HG02884 (cell line): ENCODE data around the gene KIAA0232.

Source experiments
- ATAC-seq: cut with Tn5 transposase; IDR thresholded peaks from one replicate; pipeline ENCODE4 v1.9.1; 2021; ENCODE audit warnings: mild to moderate bottlenecking, moderate library complexity; ENCODE audit not compliant: unreplicated experiment

The KIAA0232 gene, protein sequence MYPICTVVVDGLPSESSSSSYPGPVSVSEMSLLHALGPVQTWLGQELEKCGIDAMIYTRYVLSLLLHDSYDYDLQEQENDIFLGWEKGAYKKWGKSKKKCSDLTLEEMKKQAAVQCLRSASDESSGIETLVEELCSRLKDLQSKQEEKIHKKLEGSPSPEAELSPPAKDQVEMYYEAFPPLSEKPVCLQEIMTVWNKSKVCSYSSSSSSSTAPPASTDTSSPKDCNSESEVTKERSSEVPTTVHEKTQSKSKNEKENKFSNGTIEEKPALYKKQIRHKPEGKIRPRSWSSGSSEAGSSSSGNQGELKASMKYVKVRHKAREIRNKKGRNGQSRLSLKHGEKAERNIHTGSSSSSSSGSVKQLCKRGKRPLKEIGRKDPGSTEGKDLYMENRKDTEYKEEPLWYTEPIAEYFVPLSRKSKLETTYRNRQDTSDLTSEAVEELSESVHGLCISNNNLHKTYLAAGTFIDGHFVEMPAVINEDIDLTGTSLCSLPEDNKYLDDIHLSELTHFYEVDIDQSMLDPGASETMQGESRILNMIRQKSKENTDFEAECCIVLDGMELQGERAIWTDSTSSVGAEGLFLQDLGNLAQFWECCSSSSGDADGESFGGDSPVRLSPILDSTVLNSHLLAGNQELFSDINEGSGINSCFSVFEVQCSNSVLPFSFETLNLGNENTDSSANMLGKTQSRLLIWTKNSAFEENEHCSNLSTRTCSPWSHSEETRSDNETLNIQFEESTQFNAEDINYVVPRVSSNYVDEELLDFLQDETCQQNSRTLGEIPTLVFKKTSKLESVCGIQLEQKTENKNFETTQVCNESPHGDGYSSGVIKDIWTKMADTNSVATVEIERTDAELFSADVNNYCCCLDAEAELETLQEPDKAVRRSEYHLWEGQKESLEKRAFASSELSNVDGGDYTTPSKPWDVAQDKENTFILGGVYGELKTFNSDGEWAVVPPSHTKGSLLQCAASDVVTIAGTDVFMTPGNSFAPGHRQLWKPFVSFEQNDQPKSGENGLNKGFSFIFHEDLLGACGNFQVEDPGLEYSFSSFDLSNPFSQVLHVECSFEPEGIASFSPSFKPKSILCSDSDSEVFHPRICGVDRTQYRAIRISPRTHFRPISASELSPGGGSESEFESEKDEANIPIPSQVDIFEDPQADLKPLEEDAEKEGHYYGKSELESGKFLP (N-terminal part only)

DNA sequence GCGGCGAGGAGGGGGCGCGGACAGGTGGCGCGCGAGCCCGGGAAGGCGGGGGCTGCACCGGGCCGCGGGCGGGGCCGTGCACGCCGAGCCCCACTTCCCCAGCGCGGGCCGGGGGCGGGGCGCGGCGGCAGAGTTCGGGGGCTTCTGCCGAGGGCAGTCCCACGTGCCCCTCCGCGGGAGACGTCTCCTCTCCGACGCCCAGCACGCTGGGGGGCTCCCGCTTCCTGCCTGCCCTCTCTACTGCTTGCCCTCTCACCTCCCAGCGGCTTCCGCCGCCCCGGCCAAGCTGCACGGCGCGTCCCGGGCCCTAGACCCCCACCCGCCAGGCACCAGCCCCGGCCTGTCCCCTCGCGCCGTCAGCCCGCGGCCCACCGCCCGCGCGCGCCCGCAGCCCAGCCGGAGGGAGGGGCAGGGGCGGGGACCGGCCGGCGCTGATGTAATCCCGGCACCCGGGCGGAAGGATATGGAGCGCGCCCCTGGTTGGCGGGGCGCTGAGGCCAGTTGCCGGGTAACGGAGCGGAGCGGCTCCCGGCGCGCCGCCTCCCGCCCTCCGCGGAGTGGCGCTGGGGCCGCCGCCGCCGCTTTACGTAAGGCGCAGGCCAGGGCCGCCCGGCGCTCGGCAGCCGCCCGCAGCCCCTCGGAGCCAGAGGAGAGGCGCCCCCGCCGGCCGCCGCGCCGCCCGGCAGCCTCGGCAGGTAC, at the start of gene KIAA0232:
Gene KIAA0232, plus strand, starts transcription at position 581 of the 699 bp plus-strand sequence. CDS start 41,727 bp downstream, outside the sequence.
- ATAC-seq = peak; percentile 60

DNA sequence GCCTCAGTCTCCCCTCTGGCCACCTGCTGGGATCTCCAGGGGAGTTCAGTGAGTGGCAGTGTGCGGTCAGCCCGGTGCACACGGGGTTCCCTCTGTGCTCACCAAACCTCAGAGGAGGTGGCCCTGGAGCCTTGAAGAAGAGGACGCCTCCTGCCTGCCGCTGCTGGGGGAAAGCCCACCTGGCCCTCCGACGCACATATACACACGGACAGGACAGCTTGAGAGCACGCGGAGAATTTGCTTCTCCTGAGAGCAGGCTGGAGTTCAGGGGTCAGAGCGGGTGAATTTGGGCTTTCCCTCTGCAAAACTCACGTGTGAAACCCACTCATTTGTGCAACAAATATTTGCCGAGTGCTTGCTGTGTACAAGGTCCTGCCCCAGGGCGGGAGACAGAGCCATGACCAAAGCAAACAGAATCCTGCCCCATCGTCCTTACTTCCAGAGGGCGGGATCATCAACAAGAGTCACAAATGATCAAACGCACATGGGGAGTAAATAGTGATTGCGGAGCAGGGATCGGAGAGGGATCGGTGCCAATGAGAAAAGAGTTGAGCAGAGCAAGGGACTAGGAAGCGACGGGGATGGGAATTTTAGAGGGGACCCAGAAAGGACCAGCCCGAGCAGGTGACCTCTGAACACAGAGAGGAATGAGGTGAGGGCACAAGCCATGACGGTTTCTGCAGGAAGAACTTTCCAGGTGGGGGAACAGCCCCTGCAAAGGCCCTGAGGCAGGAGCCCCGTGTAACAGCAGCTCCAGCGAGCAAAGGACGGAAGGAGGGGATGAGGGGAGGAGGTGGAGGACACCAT, 49.0 kb upstream of the KIAA0232 start:
- no peak for ATAC-seq

- ATAC-seq = no peak
Observed at GRCh38 chr4:6734165-6734786, 48.3 kb upstream of the KIAA0232 start.

- ATAC-seq = no peak
Observed at GRCh38 chr4:6739920-6740319, 42.6 kb upstream of the KIAA0232 start.

- no peak for ATAC-seq
Observed at GRCh38 chr4:6740347-6740746, 42.2 kb upstream of the KIAA0232 start.

DNA sequence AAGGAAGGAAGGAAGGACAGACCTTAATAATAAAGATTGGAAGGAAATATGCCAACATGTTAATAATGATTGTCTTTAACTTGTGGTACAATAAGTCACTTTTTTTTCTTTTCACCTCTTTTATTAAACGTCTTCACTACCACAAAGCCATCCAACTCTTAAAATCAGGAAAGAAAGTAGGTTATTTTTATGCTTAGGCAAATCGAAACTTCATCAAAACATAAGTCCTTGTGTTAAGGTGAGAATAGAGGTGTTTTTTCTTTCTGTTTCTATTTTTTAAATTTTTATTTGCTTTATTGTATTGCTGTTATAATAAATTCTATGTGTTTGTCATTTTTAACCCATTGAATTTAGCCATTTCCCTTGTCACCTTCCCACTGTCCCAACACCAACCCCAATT, 40.0 kb upstream of the KIAA0232 start:
- no peak for ATAC-seq

- no peak for ATAC-seq
Observed at GRCh38 chr4:6742989-6743388, 39.5 kb upstream of the KIAA0232 start.

DNA sequence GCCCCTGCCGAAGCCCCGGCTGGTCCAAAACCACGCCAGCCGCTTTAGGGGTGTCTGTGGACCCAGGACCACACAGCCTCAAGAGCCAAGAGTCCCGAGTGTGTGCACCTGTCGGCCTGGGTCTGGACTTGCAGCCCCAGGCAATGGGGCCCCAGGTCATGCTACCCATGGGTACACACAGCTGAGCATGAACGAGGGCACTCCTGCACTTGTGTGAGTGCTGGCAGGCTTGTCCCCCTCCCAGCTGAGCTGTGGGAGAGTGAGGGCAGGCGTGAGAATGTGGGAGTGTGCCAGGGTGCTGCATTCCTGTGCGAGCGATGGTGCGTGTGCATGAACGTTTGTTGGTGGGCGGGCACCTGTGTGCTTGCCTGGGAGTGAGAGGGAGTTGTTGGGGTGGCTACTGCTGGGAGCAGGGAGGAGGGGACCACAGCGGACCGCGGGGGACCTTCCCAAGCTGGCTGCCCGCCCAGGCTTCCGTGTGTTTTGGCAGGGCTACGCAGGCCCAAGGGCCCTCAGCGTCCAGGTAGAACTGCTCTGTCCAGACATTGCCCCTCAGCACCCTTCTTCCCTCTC, 35.7 kb upstream of the KIAA0232 start:
- no peak for ATAC-seq

DNA sequence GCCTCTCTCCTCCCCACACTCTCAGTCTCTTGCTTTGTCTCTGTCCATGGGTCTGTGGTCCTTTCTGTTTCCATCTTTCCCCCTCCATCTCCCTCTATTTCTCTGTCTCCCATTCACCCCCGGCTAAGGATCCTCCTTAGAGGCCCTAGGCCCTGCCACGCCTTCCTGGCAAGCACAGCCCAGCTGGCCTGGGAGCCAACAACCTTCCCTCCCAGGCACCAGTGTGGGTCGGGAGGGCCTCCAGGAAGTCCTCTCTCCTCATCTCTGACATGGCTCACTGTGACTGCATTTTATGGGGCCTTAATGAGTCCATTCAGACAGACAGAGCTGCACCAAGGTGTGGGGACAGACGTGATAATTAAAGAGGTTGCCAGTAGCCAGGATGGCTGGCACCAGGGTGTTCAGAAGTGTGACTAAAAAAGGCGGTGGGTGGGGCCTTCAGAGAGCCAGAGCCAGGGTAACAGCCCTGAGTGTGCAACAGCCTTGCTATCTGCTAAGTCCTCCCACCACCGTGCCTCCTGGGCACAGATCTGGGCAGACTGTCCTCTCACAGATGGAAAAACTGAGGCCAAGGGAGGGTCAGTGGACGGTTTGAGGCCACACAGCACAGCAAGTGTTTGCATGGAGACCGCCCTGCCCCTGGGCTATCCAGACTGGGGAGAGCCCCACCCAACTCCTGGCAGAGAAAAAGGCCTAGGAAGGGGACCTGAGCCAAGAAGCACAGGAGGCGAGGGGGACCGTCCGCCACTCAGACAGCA, 35.1 kb upstream of the KIAA0232 start:
- ATAC-seq = no peak

GRCh38 chr4:6748286-6748685, 34.2 kb upstream of the KIAA0232 start:
- no peak for ATAC-seq

GRCh38 chr4:6749340-6750171, 33.0 kb upstream of the KIAA0232 start:
- ATAC-seq = no peak

GRCh38 chr4:6750286-6751221, 32.0 kb upstream of the KIAA0232 start:
- no peak for ATAC-seq

DNA sequence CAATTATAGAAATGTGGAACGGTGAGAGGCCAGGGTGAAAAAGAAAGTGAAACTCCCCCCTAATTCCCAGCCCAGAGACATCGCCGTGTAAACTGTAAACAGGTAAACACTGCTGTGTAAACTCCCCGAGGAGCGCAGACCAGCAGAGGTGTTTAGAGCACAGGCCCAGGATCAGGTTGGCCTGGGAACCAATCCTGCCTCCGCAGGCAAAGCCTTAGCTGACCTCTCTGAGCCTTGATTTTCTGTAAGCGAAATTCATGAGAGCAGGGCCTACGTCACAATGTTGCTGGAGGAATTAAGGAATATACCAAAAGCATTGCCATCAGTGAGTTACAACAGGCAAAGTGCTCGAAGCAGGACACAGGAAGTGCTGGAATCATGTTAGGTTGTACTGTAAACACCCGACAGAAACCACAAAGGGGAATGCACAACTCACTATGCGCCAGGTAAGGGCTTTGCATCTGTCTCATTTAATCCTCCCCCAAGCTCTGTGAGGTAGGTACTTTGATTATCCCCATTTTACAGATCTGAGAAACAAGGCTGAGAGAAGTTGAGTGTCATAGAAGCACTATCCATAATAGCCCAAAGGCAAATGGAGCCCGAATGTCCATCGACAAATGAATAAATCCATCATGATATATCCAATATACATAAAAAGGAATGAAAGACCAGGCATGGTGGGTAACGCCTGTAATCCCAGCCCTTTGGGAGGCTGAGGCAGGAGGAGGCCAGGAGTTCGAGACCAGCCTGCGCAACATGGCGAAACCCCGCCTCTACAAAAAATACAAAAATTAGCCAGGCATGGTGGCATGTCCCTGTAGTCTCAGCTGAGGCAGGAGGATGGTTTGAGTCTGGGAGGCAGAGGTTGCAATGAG, 30.7 kb upstream of the KIAA0232 start:
- ATAC-seq = no peak

- no peak for ATAC-seq
Observed at GRCh38 chr4:6752486-6752829, 30.1 kb upstream of the KIAA0232 start.

GRCh38 chr4:6753103-6753560, 29.4 kb upstream of the KIAA0232 start:
- no peak for ATAC-seq
